Esophagus squamous epithelium (tissue), 5 donors: ENCODE measurements around the gene RAB11FIP5. TPM values are rescaled to one million over a fixed set of nuclear protein-coding genes. Genes with fewer than 3 reads are reported as not detected.

ENCODE experiments used
- DNase-seq: peaks from one replicate; lab custom pipeline; 2025; lab: John Stamatoyannopoulos, UW
- H3K27ac ChIP-seq, 4 donors: fragments of 200-600 bp; sonication (generic); one replicate each; pipeline ENCODE4 v1.5.1; 2016 to 2019; ENCODE audit warnings: mild to moderate bottlenecking in 1 of 4
- H3K27me3 ChIP-seq, 4 donors: fragments of 200-600 bp; sonication (generic); 1 replicate in 3 of 4; 2 replicates in 1 of 4; pipeline versions ENCODE4 v1.5.1 to v1.6.0; 2017 to 2021; ENCODE audit warnings: antibody characterized with exemption in 1 of 4
- H3K36me3 ChIP-seq, 3 donors: fragments of 200-600 bp; sonication (generic); one replicate each; pipeline ENCODE4 v1.5.1; 2016 to 2019
- H3K4me1 ChIP-seq, 3 donors: fragments of 200-600 bp; sonication (generic); one replicate each; pipeline ENCODE4 v1.5.1; 2017 to 2019
- H3K4me3 ChIP-seq, 4 donors: fragments of 200-600 bp; sonication (generic); 1 replicate in 3 of 4; 2 replicates in 1 of 4; pipeline ENCODE4 v1.5.1; 2016 to 2019; ENCODE audit warnings: mild to moderate bottlenecking in 2 of 4, moderate library complexity in 1 of 4
- H3K9me3 ChIP-seq, 3 donors: fragments of 200-600 bp; sonication (generic); one replicate each; pipeline ENCODE4 v1.5.1; 2016 to 2019
- CTCF ChIP-seq, 6 experiments: fragments of 450-650 bp in 4 of 6; fragments of 200-600 bp in 2 of 6; sonication (generic) in 2 of 6; IDR thresholded peaks; one replicate each; pipeline ENCODE4 v1.5.1; 2016 to 2019; ENCODE audit warnings: antibody characterized with exemption in 6 of 6, mild to moderate bottlenecking in 4 of 6, moderate library complexity in 4 of 6
- POLR2A ChIP-seq, 4 donors: fragments of 450-650 bp; IDR thresholded peaks; one replicate each; pipeline ENCODE4 v1.6.1; 2017; ENCODE audit warnings: antibody characterized with exemption in 4 of 4, mild to moderate bottlenecking in 4 of 4, moderate library complexity in 3 of 4
- WGBS, 2 donors: methylation state at CpG; one replicate each; pipeline ENCODE4 v1.1.5; 2018; 5-methylcytosine and 5-hydroxymethylcytosine counted together
- intact Hi-C: fragments of 100-400 bp; cut with DNase I; formaldehyde crosslinking; loops from one replicate; pipeline ENCODE4 v1.15.0; 2022
- total RNA-seq, 4 donors: library from RNA; depleted of rRNA; stranded (reverse); fragments of >200 nt; gene quantifications; one replicate each; pipeline ENCODE4 v1.1.0, GENCODE V29; 2016
- donor health status: DM: yes; HTN: yes; CAD: no.

Gene RAB11FIP5
- total RNA-seq, 4 donors from 2014 or later = 12.2 to 19.6 (median 16.6) TPM

- 82 to 91% methylated on average over 4 of the region's 4 CpGs for WGBS, 2 donors
- no peak overlapping the region for H3K4me3 ChIP-seq
- H3K4me1 ChIP-seq = peaks cover 18 to 39% (median 19%) of the 10 kb centered on the region in 3 donors
- TF ChIP-seq CTCF (IDR thresholded peaks at IDR 0.05) (no peak), POLR2A (IDR thresholded peaks at IDR 0.05) (no peak)
- no peaks in the 10 kb centered on the region for H3K27me3 ChIP-seq
- intact Hi-C loops = no loop called here
- H3K36me3 ChIP-seq = no peaks in the 10 kb centered on the region
- H3K27ac ChIP-seq = peak overlapping the region in 1 of 4 donors; percentile 94
- no peaks in the 10 kb centered on the region for H3K9me3 ChIP-seq
- DNase-seq = no peak
Observed at GRCh38 chr2:73114273-73114867, 1.6 kb upstream of the RAB11FIP5 start.

GRCh38 chr2:73112026-73112912 is 479 bp downstream of the RAB11FIP5 start:
- Histone ChIP-seq H3K9me3 (no peaks in the 10 kb centered on the region), H3K27me3 (no peaks in the 10 kb centered on the region), H3K27ac (peak overlapping the region; percentile 84 to 96 (median 92)), H3K36me3 (no peaks in the 10 kb centered on the region), H3K4me1 (peaks cover 25 to 60% (median 25%) of the 10 kb centered on the region in 3 donors), H3K4me3 (peak overlapping the region; percentile 70 to 91 (median 82))
- intact Hi-C loops = no loop called here
- 0% methylated on average over 1 to 2 of the region's 88 CpGs for WGBS, 2 donors
- DNase-seq = no peak
- peak in 2 of 6 experiments; percentile 3 to 8 for TF ChIP-seq CTCF (IDR thresholded peaks at IDR 0.05)
- peak in 2 of 4 donors; percentile 38 to 71 for TF ChIP-seq POLR2A (IDR thresholded peaks at IDR 0.05)

GRCh38 chr2:73111073-73112025 is 1.4 kb downstream of the RAB11FIP5 start:
- Histone ChIP-seq H3K27me3 (no peaks in the 10 kb centered on the region), H3K36me3 (no peaks in the 10 kb centered on the region), H3K9me3 (no peaks in the 10 kb centered on the region), H3K27ac (peak overlapping the region; percentile 84 to 96 (median 92)), H3K4me3 (peak overlapping the region; percentile 70 to 91 (median 82)), H3K4me1 (peaks cover 31 to 69% (median 34%) of the 10 kb centered on the region in 3 donors)
- intact Hi-C loops = no loop called here
- no peak for DNase-seq
- WGBS, 2 donors = 9 to 39% methylated on average over 5 to 14 of the region's 16 CpGs
- TF ChIP-seq POLR2A (IDR thresholded peaks at IDR 0.05) = no peak
- no peak for TF ChIP-seq CTCF (IDR thresholded peaks at IDR 0.05)

- no peak for TF ChIP-seq POLR2A (IDR thresholded peaks at IDR 0.05)
- Histone ChIP-seq H3K27ac (peak overlapping the region in 3 of 4 donors; percentile 90 to 96 (median 94)), H3K4me3 (peak overlapping the region in 3 of 4 donors; percentile 75 to 91 (median 88)), H3K27me3 (no peaks in the 10 kb centered on the region), H3K36me3 (no peaks in the 10 kb centered on the region), H3K4me1 (peaks cover 31 to 72% (median 34%) of the 10 kb centered on the region in 3 donors), H3K9me3 (no peaks in the 10 kb centered on the region)
- no peak for DNase-seq
- intact Hi-C loops = no loop called here
- 73% methylated on average over 2 of the region's 4 CpGs; no CpG with 5 or more reads in 1 of the 2 donors for WGBS, 2 donors
Observed at GRCh38 chr2:73110168-73111072, 2.3 kb downstream of the RAB11FIP5 start.
